Measurements from ENCODE around the gene DNAH17.
"Not testable (repeated sequence)": the region's sequence is repeated elsewhere in the genome, so short reads cannot be mapped to it uniquely, and the experiment has no call there.

The DNAH17 gene

GRCh38 chr17:78523934-78524655, 53.1 kb downstream of the DNAH17 start:
- DNase-seq (ENCODE audit: low read depth), result no peak

GRCh38 chr17:78522031-78522809, 55.0 kb downstream of the DNAH17 start:
- DNase-seq (ENCODE audit: low read depth), result no peak

- no peak for DNase-seq (ENCODE audit: low read depth)
Measured at GRCh38 chr17:78517421-78517820, 59.8 kb downstream of the DNAH17 start.

GRCh38 chr17:78515480-78515879, 61.7 kb downstream of the DNAH17 start:
- no peak for DNase-seq (ENCODE audit: low read depth)

GRCh38 chr17:78514521-78514920, 62.7 kb downstream of the DNAH17 start:
- DNase-seq (ENCODE audit: low read depth), result no peak

GRCh38 chr17:78512976-78513375, 64.2 kb downstream of the DNAH17 start:
- DNase-seq (ENCODE audit: low read depth), result no peak

- no peak for DNase-seq (ENCODE audit: low read depth)
Measured at GRCh38 chr17:78510141-78511075, 66.8 kb downstream of the DNAH17 start.

- no peak for DNase-seq (ENCODE audit: low read depth)
Measured at GRCh38 chr17:78507526-78507925, 69.7 kb downstream of the DNAH17 start.

- no peak for DNase-seq (ENCODE audit: low read depth)
Measured at GRCh38 chr17:78506454-78507309, 70.5 kb downstream of the DNAH17 start.

GRCh38 chr17:78504156-78504925, 72.9 kb downstream of the DNAH17 start:
- DNase-seq (ENCODE audit: low read depth), result no peak

- not testable (repeated sequence) for DNase-seq (ENCODE audit: low read depth)
Measured at GRCh38 chr17:78503388-78503787, 73.8 kb downstream of the DNAH17 start.

- no peak for DNase-seq (ENCODE audit: low read depth)
Measured at GRCh38 chr17:78502611-78503148, 74.5 kb downstream of the DNAH17 start.

GRCh38 chr17:78501241-78502036, 75.8 kb downstream of the DNAH17 start:
- no peak for DNase-seq (ENCODE audit: low read depth)

GRCh38 chr17:78500806-78501205, 76.4 kb downstream of the DNAH17 start:
- DNase-seq (ENCODE audit: low read depth), result no peak

GRCh38 chr17:78499715-78500540, 77.3 kb downstream of the DNAH17 start:
- no peak for DNase-seq (ENCODE audit: low read depth)

GRCh38 chr17:78498848-78499247, 78.3 kb downstream of the DNAH17 start:
- no peak for DNase-seq (ENCODE audit: low read depth)

- DNase-seq (ENCODE audit: low read depth), result peak; percentile 81
Measured at GRCh38 chr17:78497115-78497540, 80.1 kb downstream of the DNAH17 start.

- DNase-seq (ENCODE audit: low read depth), result no peak
Measured at GRCh38 chr17:78496311-78496710, 80.9 kb downstream of the DNAH17 start.

GRCh38 chr17:78495634-78496033, 81.6 kb downstream of the DNAH17 start:
- no peak for DNase-seq (ENCODE audit: low read depth)
